OCI-LY1 (cell line): ENCODE data around the gene CLEC20A.

Experiments
- H2AFZ ChIP-seq: fragments of 200-600 bp; sonication (generic), shearing (Covaris generic); 2 replicates; pipeline ENCODE4 v1.6.0; 2014; ENCODE audit warnings: antibody characterized with exemption, mild to moderate bottlenecking, low read length
- H3F3A ChIP-seq: fragments of 200-600 bp; sonication (generic), shearing (Covaris generic); 2 replicates; pipeline ENCODE4 v1.6.0; 2014; ENCODE audit warnings: mild to moderate bottlenecking, antibody characterized with exemption, low read length, moderate library complexity; ENCODE audit not compliant: insufficient read depth
- H3K27ac ChIP-seq: fragments of 200-600 bp; sonication (generic); 2 replicates; pipeline ENCODE4 v1.5.1; 2014; ENCODE audit warnings: low read length, mixed run types, mild to moderate bottlenecking, low read depth; ENCODE audit not compliant: poor library complexity, severe bottlenecking
- H3K27me3 ChIP-seq: fragments of 200-600 bp; sonication (generic); 2 replicates; pipeline ENCODE4 v1.6.0; 2014; ENCODE audit warnings: antibody characterized with exemption, mild to moderate bottlenecking, low read length, moderate library complexity; ENCODE audit not compliant: insufficient read depth
- H3K36me3 ChIP-seq: fragments of 200-600 bp; sonication (generic); 2 replicates; pipeline ENCODE4 v1.6.1; 2014; ENCODE audit warnings: mild to moderate bottlenecking, antibody characterized with exemption, low read length, moderate library complexity, mixed read lengths; ENCODE audit not compliant: insufficient read depth
- H3K4me1 ChIP-seq: fragments of 200-600 bp; sonication (generic); 2 replicates; pipeline ENCODE4 v1.5.1; 2014; ENCODE audit warnings: mild to moderate bottlenecking, low read length, moderate library complexity; ENCODE audit not compliant: insufficient read depth, severe bottlenecking
- H3K4me2 ChIP-seq: fragments of 200-600 bp; sonication (generic), shearing (Covaris generic); 2 replicates; pipeline ENCODE4 v1.6.1; 2014; ENCODE audit warnings: low read length
- H3K4me3 ChIP-seq: fragments of 200-600 bp; sonication (generic); 2 replicates; pipeline ENCODE4 v1.5.1; 2014; ENCODE audit warnings: low read length, low read depth, mild to moderate bottlenecking, mixed read lengths; ENCODE audit not compliant: poor library complexity, severe bottlenecking
- H3K79me2 ChIP-seq: fragments of 200-600 bp; shearing (Covaris generic); 2 replicates; pipeline ENCODE4 v1.6.1; 2016; ENCODE audit warnings: mixed run types, low read length, mixed read lengths; ENCODE audit not compliant: insufficient read depth
- H3K9ac ChIP-seq: fragments of 200-600 bp; sonication (generic), shearing (Covaris generic); 2 replicates; pipeline ENCODE4 v1.6.1; 2014; ENCODE audit warnings: mild to moderate bottlenecking, low read length, mixed read lengths
- H3K9me2 ChIP-seq: fragments of 200-600 bp; sonication (generic), shearing (Covaris generic); 2 replicates; pipeline ENCODE4 v1.6.1; 2014; ENCODE audit warnings: low read depth, mild to moderate bottlenecking, low read length, mixed read lengths
- H3K9me3 ChIP-seq: fragments of 200-600 bp; shearing (Covaris generic); 2 replicates; pipeline ENCODE4 v1.6.1; 2014; ENCODE audit warnings: low read length, mixed read lengths
- H4K20me1 ChIP-seq: fragments of 200-600 bp; sonication (generic), shearing (Covaris generic); 2 replicates; pipeline ENCODE4 v1.6.0; 2016; ENCODE audit warnings: mild to moderate bottlenecking, low read length; ENCODE audit not compliant: insufficient read depth
- EZH2 ChIP-seq: fragments of 200-600 bp; sonication (generic), shearing (Covaris generic); IDR thresholded peaks from 2 replicates; pipeline ENCODE4 v1.8.0; 2017; ENCODE audit warnings: borderline replicate concordance, mixed run types, mild to moderate bottlenecking, antibody characterized with exemption, low read length, moderate library complexity, mixed read lengths
- TF ChIP-seq, protein P1 (sequence below): fragments of 200-600 bp; sonication (generic), shearing (Covaris generic); IDR thresholded peaks from 2 replicates; pipeline ENCODE4 v1.5.1; 2017; ENCODE audit warnings: mild to moderate bottlenecking, antibody characterized with exemption, low read length, moderate library complexity, mixed read lengths

Gene CLEC20A

GRCh38 chr1:178530037-178530402 is 33.3 kb upstream of the CLEC20A start:
- Histone ChIP-seq H3K27ac (no peak overlapping the region), H3K9ac (no peak overlapping the region), H3K9me3 (no peaks in the 10 kb centered on the region), H3K4me1 (peaks cover 3% of the 10 kb centered on the region), H3K27me3 (0 out of 2 replicates have a peak, but pooled peaks cover 5% of the 10 kb centered on the region), H3K4me3 (no peak overlapping the region), H2AFZ (no peak overlapping the region), H3F3A (no peaks in the 10 kb centered on the region), H3K9me2 (no peaks in the 10 kb centered on the region), H3K36me3 (no peaks in the 10 kb centered on the region), H4K20me1 (no peaks in the 10 kb centered on the region), H3K79me2 (no peaks in the 10 kb centered on the region), H3K4me2 (no peak overlapping the region)
- no peak for TF ChIP-seq EZH2
- TF ChIP-seq, protein P1, sequence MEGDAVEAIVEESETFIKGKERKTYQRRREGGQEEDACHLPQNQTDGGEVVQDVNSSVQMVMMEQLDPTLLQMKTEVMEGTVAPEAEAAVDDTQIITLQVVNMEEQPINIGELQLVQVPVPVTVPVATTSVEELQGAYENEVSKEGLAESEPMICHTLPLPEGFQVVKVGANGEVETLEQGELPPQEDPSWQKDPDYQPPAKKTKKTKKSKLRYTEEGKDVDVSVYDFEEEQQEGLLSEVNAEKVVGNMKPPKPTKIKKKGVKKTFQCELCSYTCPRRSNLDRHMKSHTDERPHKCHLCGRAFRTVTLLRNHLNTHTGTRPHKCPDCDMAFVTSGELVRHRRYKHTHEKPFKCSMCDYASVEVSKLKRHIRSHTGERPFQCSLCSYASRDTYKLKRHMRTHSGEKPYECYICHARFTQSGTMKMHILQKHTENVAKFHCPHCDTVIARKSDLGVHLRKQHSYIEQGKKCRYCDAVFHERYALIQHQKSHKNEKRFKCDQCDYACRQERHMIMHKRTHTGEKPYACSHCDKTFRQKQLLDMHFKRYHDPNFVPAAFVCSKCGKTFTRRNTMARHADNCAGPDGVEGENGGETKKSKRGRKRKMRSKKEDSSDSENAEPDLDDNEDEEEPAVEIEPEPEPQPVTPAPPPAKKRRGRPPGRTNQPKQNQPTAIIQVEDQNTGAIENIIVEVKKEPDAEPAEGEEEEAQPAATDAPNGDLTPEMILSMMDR = no peak

GRCh38 chr1:178529364-178530036 is 32.7 kb upstream of the CLEC20A start:
- Histone ChIP-seq H3K4me1 (peaks cover 3% of the 10 kb centered on the region), H4K20me1 (no peaks in the 10 kb centered on the region), H3K36me3 (no peaks in the 10 kb centered on the region), H3K9me2 (no peaks in the 10 kb centered on the region), H3K9me3 (no peaks in the 10 kb centered on the region), H3F3A (no peaks in the 10 kb centered on the region), H3K4me3 (no peak overlapping the region), H3K4me2 (no peak overlapping the region), H3K27me3 (0 out of 2 replicates have a peak, but pooled peaks cover 5% of the 10 kb centered on the region), H3K79me2 (no peaks in the 10 kb centered on the region), H2AFZ (no peak overlapping the region), H3K9ac (no peak overlapping the region), H3K27ac (no peak overlapping the region)
- TF ChIP-seq, protein P1 = no peak
- no peak for TF ChIP-seq EZH2

DNA sequence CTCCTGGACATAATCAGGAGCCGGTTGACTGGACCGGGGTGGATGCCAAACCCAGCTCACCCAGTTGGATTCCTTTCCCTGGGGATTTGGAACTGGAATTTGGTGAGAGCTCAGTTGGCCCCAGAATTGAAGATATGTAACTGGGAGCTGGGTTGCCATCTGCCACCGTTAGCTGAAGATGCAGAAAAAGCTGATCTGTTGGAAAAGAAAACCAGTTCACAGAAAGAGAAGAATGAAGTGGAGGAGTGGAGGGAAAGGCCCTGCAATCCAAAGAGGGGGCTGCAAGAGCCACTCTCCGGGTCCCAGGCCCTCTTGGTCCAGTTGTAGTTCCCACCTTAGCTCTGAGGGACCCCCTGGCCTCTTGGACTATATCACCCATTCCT is 32.2 kb upstream of the CLEC20A start:
- no peak overlapping the region for H3K27ac ChIP-seq

More for the DNA sequence above, 32.2 kb upstream of the CLEC20A start:
- H3K4me2 ChIP-seq = no peak overlapping the region
- H3K4me1 ChIP-seq = peaks cover 3% of the 10 kb centered on the region
- no peak overlapping the region for H2AFZ ChIP-seq
- no peak overlapping the region for H3K4me3 ChIP-seq
- no peak overlapping the region for H3K9ac ChIP-seq
- no peaks in the 10 kb centered on the region for H3F3A ChIP-seq
- H3K79me2 ChIP-seq = no peaks in the 10 kb centered on the region
- 0 out of 2 replicates have a peak, but pooled peaks cover 5% of the 10 kb centered on the region for H3K27me3 ChIP-seq
- no peaks in the 10 kb centered on the region for H3K36me3 ChIP-seq
- no peaks in the 10 kb centered on the region for H3K9me2 ChIP-seq
- no peaks in the 10 kb centered on the region for H3K9me3 ChIP-seq
- H4K20me1 ChIP-seq = no peaks in the 10 kb centered on the region
- TF ChIP-seq, protein P1 = no peak
- TF ChIP-seq EZH2 = no peak
